ENCODE data around the gene GBE1. TPM values are rescaled to one million over a fixed set of nuclear protein-coding genes. Genes with fewer than 3 reads are reported as not detected.
A peak's percentile ranks its signal among the peaks of the same experiment; 100 is the strongest.

The GBE1 gene
- total RNA-seq, 1 donor from 2014 or later, result 73.1 TPM

- DNase-seq, result no peak
- intact Hi-C loops (cut with micrococcal nuclease), result no loop called here
- H3K4me3 ChIP-seq, result no peak overlapping the region
- no peaks in the 10 kb centered on the region for H3K27me3 ChIP-seq (ENCODE audit: low read depth)
- H3K9me3 ChIP-seq (replicated peaks), result no peaks in the 10 kb centered on the region
- peaks cover 32% of the 10 kb centered on the region for H3K4me1 ChIP-seq
- TF ChIP-seq CTCF (IDR thresholded peaks at IDR 0.05; ENCODE audit: borderline replicate concordance), result no peak
- no peak overlapping the region for H3K27ac ChIP-seq (replicated peaks)
- H3K36me3 ChIP-seq, result peaks cover 16% of the 10 kb centered on the region
Measured at GRCh38 chr3:81558106-81558505, 203.3 kb downstream of the GBE1 start.

GRCh38 chr3:81554801-81555200, 206.6 kb downstream of the GBE1 start:
- H3K27ac ChIP-seq (replicated peaks), result peak overlapping the region; percentile 57
- no peak for DNase-seq
- no peaks in the 10 kb centered on the region for H3K9me3 ChIP-seq (replicated peaks)
- intact Hi-C loops (cut with micrococcal nuclease), result no loop called here
- H3K27me3 ChIP-seq (ENCODE audit: low read depth), result no peaks in the 10 kb centered on the region
- TF ChIP-seq CTCF (IDR thresholded peaks at IDR 0.05; ENCODE audit: borderline replicate concordance), result no peak
- H3K4me3 ChIP-seq, result no peak overlapping the region
- no peaks in the 10 kb centered on the region for H3K36me3 ChIP-seq
- H3K4me1 ChIP-seq, result peaks cover 46% of the 10 kb centered on the region

GRCh38 chr3:81554388-81554787, 207.1 kb downstream of the GBE1 start:
- Histone ChIP-seq H3K27ac (replicated peaks) (peak overlapping the region; percentile 57), H3K4me3 (no peak overlapping the region), H3K27me3 (ENCODE audit: low read depth) (no peaks in the 10 kb centered on the region), H3K4me1 (peaks cover 48% of the 10 kb centered on the region), H3K36me3 (no peaks in the 10 kb centered on the region), H3K9me3 (replicated peaks) (no peaks in the 10 kb centered on the region)
- intact Hi-C loops (cut with micrococcal nuclease), result no loop called here
- DNase-seq, result no peak
- TF ChIP-seq CTCF (IDR thresholded peaks at IDR 0.05; ENCODE audit: borderline replicate concordance), result no peak

- H3K4me1 ChIP-seq, result peaks cover 34% of the 10 kb centered on the region
- H3K9me3 ChIP-seq (replicated peaks), result no peaks in the 10 kb centered on the region
- TF ChIP-seq CTCF (IDR thresholded peaks at IDR 0.05; ENCODE audit: borderline replicate concordance), result no peak
- H3K4me3 ChIP-seq, result no peak overlapping the region
- H3K27ac ChIP-seq (replicated peaks), result no peak overlapping the region
- H3K36me3 ChIP-seq, result peaks cover 14% of the 10 kb centered on the region
- no peak for DNase-seq
- no peaks in the 10 kb centered on the region for H3K27me3 ChIP-seq (ENCODE audit: low read depth)
- intact Hi-C loops (cut with micrococcal nuclease), result no loop called here
Measured at GRCh38 chr3:81550415-81550814, 211.0 kb downstream of the GBE1 start.

- Histone ChIP-seq H3K27ac (replicated peaks) (no peak overlapping the region), H3K36me3 (peaks cover 14% of the 10 kb centered on the region), H3K4me1 (peaks cover 28% of the 10 kb centered on the region), H3K27me3 (ENCODE audit: low read depth) (no peaks in the 10 kb centered on the region), H3K4me3 (no peak overlapping the region), H3K9me3 (replicated peaks) (no peaks in the 10 kb centered on the region)
- intact Hi-C loops (cut with micrococcal nuclease), result loop anchor here (10.0 kb wide), 1 partner anchor 55 kb away; no protein-coding TSS in a partner anchor
- DNase-seq, result no peak
- no peak for TF ChIP-seq CTCF (IDR thresholded peaks at IDR 0.05; ENCODE audit: borderline replicate concordance)
Measured at GRCh38 chr3:81549831-81550230, 211.6 kb downstream of the GBE1 start.
